GM21528 (cell line): ENCODE results near the gene SNRNP25.
A peak's percentile ranks its signal among the peaks of the same experiment; 100 is the strongest.

Experiments
- ATAC-seq: cut with Tn5 transposase; IDR thresholded peaks from one replicate; pipeline ENCODE4 v1.9.1; 2021; ENCODE audit warnings: mild to moderate bottlenecking, moderate library complexity; ENCODE audit not compliant: unreplicated experiment, low FRiP score

Gene SNRNP25

DNA sequence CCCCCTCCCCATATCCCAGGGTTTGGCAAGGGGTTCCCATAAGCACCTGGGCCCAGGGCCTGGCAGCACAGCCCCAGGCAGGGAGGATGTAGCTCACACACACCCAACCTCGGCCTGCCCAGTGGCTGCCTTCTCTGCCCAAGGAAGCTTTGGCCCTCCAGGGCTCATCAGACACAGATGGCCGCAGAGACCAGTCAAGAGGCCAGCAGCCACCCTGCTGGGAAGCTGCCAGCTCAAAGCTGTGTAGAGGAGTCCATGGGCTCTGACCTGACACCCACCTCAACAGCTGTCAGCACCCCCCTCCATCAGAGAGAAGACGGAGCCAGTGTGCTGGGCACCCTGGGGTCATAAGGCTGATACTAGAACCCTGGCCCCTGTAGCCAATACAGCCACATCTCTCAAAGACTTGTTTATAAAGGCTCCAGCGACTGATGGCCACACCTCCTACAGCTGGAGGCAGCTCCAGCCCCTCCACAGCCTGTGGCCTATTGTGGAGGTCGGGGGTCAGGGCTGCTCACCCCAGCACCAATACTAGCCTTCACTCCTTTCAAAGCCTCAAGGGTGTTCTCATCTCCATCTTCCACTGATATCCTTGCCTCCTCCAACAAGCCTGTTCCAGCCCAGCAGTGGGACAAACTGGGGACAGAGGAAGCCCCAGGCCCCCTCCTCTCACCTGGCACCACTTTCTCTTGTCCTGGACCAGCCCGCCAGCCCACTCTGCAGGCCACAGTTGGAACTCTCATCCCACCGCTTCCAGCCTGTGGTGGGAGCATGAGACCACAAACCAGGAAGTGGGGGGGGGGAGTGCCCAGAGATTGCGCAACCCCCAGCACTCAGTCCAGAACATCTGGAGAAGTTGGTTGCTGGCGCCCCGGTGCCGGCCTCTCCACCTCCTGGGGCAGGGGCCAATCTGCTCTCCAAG, 22.2 kb downstream of the SNRNP25 start:
- no peak for ATAC-seq

DNA sequence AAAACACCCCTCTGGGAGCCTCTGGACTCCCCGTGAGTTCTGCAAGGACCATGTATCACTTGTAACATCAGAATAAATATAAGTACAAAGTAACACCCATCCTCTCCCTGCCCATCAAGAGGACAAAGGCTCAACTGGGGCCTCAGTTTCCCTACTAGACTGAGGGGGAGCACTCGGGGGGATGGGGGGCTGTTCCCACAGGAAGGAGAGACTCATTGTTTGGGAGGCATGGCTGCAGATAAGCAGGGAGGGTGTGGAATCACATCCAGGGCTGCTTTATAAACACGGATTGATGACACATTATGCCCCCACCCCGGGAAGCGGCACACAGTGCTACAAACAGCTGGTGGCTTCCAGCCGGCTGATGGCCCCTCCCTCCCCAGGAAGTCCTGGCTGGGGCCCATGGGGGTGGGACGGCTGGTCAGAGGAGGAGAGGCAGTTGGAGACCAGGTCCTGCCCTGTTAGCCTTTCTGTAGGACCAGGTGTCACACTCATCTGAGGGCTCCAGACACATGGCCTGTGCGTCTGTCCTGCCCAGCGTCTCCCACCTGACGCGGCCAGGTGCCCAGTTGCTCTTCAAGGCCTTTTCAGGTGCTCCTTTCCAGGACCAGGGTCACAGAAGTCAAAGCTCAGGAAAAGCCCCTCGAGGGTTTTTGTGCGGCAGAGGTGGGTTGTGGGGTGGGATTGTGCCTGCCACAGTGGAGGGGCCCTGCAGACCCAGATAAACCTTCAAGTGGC, 23.1 kb downstream of the SNRNP25 start:
- ATAC-seq = no peak

DNA sequence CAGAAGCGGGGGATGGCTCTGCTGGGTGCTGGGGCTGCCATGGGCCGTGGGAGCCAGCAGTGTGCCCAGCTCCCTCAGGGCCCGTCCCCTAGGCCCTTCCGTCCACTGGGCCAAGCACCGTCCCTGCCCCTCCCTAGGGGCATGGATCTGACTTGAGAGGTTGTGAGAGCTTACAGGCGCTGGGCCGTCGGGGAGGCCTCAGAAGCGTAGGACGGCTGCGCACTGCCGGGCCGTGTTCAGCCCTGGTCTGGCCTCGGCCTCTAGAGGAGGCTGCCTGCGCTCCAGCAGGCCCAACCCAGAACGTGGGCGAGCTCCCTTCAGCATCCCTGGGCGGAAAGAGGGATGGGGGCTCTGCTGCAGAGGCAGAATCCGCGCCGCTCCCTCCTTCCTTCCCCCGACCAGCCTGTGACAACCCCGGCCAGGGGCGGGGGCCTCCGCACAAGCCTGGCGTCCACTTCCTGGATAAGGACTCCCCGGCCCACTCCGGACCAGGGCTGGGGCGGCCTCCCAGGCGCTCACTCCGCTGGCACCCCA, 23.7 kb downstream of the SNRNP25 start:
- peak; percentile 36 for ATAC-seq

DNA sequence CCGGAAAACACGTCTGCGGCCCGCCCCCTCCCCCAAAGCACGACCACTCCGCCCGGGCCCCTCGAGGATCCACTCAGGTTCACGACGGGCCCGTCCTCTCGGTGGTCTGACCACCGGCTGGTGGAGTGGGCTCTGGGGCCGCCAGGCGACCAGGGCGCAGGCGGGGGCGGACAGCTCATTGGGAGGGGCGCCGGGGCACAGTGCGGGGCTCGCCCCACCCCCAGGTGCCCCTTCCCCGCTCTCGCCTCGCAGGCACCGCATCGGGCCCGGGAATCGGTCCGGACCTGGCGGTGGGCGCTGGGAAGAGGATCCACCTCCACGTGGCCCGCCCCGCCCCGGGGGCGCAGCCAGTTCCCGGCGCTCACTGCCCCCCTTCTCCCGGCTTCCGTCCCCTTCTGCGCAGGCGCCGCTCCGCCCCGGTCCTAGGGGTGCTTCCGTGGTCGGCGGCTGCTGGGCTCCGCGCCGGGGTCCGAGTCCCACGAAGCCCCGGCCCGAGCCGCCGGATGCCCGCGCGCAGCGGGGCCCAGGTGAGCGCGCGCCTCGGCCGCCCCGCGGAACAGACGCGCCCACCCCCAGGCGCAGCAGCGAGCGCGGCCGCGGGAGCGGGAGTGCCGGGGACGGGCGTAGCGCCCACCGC, 24.3 kb downstream of the SNRNP25 start, which contains the start of gene MPG:
TSS of gene MPG (plus strand) at position 419 of the 637 bp plus-strand sequence. CDS start at position 504, 85 bp downstream.
- ATAC-seq = peak; percentile 62

DNA sequence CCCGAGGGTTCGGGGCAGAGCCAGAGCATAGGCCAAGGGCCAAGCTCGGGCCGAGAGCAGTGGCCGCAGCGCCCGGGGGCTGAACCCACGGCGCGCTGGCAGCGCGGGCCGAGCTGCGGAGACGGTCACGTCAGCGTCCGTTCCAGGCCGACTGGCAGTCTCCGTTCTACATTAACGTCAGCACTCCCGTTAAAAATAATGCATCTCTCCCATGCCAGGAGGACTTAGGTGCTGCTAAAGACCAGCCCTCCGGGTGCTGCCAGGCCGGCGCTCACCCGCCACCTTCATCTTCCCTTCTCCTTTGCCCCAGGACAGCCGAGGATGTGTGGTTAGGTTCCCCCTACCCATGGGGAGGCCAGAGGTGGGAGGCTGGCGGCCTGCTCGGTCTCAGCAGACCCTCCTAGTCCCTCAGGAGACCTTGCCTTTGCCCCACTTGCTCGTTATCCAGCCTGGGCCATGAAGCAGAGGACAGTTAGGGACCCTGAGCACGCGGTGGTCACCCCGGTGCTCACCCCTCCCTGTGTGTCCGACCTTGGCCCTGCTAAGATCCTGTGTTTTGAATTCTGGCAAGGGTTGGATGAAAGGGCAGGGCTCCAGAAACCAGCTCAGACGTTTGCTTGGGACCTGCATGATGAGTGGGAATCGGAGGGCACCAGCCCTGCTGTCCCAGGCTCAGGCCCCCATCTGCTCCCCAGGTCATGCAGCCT, 25.0 kb downstream of the SNRNP25 start:
- ATAC-seq = peak; percentile 21

DNA sequence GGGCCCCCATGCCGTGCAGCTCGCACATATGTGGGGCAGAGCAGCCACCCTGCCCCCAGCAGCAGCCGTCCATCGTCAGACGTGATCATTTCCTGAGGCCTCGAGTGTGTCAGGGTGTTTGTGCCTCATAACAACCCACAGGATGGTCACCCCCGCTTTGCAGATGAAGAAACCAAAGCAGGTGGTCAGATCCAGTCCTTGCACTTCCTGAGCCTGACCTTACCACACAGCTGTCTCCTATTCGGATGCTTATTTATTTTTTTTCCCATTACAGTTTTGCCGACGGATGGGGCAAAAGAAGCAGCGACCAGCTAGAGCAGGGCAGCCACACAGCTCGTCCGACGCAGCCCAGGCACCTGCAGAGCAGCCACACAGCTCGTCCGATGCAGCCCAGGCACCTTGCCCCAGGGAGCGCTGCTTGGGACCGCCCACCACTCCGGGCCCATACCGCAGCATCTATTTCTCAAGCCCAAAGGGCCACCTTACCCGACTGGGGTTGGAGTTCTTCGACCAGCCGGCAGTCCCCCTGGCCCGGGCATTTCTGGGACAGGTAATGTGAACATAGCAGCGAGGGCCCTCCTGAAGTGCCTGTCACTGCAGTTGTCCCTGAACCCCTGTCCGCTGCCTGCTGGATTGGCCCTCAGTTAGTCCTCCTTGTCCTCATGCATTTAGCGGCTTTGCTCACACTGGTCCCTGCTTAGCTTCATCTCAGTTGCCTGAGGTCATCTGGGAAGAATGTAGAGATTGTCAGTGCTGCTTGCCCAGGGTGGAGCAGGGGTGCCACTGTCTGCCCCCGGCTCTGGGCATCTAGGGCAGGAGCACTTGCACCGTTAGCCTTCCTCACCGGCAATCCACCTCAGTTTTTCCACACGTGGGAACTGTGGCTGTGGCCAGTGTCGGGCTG, 25.8 kb downstream of the SNRNP25 start:
- no peak for ATAC-seq

DNA sequence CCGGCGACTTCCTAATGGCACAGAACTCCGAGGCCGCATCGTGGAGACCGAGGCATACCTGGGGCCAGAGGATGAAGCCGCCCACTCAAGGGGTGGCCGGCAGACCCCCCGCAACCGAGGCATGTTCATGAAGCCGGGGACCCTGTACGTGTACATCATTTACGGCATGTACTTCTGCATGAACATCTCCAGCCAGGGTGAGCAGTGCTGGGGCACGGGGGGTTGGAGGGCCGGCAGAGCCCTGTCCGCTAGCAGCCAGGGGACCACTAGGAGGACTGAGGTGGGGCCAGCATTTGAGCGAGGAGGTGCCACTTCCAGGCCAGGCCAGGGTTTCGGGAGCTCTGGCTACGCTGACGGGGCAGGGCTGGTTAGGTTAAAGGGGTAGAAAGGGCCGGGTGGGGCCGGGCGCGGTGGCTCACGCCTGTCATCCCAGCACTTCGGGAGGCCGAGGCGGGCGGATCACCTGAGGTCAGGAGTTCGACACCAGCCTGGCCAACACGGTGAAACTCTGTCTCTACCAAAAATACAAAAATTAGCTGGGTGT, 29.5 kb downstream of the SNRNP25 start:
- no peak for ATAC-seq

DNA sequence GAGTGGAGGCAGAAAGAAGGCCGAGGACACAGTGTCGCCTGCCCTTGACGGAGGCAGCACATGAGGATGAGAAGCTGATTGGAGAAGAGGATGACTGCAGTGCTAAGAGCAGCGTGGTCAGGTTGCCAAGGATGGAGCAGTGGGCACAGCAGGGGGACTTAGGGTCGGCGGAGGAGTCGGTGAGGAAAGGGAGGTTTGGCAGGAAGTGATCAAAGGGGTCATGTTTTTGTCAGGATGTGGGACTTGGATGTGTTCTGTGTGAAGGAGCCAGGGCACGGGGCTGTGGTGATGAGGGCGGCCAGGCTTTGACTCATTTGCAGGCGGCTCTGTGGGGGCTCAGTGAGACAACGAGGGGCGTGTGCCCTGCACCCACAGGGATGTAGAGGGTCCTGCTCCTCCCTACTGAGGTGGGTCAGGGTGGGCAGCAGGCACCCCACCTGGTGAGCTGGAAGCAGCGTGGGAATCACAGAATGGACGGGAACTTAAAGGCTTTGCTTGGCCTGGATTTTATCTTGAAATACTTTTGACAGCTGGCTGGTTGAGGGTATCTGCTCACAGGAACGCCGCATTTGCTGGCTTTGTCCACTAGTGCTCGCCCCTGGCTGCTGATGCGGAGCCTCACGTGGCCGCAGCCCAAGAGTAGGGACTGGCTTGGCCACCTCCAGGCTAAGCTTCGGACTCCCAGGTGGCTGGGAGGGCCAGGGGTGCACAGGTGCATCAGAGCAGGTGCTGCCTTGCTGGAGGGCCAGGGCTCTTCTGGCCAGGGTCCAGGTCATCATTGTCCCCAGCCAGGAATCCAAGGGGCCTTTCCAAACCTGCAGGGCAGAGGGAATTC, 30.4 kb downstream of the SNRNP25 start:
- ATAC-seq = no peak

DNA sequence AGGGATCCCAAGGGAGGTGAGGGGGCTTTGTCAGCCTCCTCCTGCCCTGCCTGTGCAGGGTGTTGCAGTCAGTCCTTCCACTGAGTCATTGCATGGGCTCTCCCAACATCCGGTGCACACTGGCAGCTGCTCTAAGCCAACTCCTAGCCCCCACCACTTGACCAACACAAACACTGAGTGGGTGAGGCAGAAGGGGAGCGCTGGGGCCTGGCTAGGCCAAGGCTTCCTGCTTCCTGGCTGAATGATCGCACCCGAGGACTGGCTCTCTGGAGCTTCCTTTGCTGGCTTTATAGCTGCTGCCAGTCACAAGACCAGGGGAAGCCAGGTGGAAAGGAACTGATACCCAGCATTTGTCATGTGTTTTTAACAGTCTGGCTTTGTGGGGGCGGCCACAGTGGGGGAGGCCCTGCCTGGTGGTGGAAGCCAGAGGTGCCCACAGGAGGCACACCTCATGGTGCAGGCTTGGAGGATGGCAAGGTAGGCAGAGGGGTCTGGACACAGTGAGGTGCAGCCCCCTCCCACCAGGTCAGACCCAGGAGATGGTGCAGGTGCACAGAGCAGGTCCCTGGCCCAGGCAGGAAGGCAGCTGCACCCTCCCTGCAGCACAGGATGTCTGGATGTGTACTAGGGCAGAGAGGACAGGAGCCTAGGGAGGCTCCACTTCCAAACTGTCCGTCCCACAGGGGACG, 31.2 kb downstream of the SNRNP25 start:
- peak; percentile 53 for ATAC-seq

DNA sequence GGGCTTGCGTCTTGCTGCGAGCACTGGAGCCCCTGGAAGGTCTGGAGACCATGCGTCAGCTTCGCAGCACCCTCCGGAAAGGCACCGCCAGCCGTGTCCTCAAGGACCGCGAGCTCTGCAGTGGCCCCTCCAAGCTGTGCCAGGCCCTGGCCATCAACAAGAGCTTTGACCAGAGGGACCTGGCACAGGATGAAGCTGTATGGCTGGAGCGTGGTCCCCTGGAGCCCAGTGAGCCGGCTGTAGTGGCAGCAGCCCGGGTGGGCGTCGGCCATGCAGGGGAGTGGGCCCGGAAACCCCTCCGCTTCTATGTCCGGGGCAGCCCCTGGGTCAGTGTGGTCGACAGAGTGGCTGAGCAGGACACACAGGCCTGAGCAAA, 31.8 kb downstream of the SNRNP25 start:
- no peak for ATAC-seq

DNA sequence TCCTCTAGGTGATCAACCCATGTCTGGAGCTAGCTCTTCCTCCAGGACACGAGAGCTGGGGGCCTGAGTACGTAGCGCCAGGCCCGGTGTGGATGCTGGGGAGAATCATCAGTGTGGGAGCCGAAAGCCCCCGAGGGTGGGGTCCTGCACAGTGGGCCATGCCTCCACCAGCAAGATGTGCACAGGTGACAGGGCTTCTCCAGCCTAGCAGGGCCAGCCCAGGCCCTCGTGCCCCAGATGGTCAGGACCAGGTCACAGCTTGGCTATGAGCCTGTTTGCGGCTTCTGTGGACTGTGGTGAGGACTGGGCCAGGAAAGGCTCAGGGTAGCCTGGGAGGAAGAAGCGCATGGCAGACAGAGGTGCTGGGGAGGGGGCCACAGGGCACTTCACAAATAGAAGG, 32.2 kb downstream of the SNRNP25 start:
- no peak for ATAC-seq

DNA sequence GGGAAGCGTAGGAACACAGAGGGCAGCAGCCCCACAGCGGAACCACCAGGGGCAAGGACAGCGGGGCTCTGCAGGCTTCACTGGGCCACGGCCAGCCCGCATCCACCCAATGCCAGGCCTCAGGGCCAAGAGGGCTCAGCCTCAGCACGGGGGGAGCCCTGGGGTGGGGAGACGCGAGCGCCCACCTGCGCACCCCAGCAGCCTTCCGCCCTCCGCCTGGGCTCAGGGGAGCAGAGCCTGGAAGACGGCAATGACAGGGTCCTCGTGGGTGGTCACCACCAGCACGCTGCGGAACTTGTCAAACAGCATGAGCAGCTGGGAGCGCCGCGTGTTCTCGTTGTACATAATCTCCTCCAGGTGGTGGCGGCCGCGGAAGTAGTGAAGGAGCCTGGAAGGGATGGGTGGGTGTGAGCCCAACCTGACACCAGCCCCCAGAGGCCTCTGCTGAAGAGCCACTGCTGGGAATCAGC, 32.9 kb downstream of the SNRNP25 start:
- ATAC-seq = no peak

DNA sequence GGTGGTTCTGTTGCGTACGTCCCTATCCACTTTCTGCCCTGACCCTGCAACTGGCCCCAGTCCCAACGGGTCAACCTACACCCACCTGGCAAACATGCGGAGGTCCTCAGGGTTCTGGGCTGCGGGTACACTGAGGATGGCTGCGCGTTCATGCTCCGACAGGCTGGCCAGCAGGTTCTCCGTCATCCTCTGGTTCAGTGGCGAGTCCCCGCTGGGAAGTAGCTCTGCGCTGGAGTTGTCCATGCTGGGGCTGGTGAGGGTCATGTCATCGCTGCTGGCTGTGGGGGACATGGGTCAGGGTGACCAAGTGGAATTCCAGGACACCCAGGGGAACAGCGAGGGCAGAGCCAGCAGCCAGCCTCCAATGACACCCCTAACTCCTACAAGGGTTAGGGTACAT, 35.0 kb downstream of the SNRNP25 start:
- ATAC-seq = no peak

DNA sequence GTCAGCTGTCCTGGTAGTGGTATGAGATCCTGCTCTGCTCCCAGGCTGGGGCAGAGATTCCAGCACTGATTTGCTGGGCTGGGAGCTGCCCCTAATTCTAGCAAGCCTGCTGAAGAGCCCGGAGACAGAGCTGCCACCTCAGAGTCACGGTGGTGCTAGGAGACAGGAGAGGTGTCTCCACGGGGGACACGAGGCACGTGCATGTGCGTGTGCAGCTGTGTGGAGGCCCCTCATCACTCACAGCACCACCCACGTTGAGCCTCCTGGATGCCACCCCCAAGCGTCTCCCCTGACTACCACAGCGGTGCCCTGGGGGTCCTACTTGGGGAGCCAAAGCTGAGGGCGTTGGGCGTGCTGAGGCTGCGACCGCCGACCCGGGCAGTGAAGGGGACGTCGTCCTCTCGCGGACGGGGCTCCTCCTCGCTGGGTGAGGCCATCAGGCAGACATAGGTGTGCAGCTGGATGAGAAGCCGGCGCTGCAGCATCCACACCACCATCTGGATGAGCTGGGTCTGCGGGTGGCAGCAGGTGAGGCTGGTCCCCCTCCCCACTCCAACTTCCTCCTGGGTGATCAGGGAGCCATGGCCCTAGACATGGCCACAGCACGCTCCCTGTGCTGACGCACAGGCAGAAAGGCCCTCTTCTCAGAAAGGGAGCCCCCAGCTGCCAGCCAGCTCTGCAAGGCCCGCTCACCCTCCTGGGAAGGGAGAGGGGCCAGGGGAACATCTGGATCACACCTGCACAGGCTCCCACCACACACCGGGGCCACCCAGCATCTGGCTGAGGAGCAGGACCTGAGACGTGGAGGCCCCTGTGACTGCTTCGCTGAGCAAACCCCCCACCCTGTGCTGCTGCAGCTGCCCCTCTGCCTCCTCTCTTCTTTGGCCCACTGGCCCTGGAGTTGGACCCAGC, 36.0 kb downstream of the SNRNP25 start:
- no peak for ATAC-seq

DNA sequence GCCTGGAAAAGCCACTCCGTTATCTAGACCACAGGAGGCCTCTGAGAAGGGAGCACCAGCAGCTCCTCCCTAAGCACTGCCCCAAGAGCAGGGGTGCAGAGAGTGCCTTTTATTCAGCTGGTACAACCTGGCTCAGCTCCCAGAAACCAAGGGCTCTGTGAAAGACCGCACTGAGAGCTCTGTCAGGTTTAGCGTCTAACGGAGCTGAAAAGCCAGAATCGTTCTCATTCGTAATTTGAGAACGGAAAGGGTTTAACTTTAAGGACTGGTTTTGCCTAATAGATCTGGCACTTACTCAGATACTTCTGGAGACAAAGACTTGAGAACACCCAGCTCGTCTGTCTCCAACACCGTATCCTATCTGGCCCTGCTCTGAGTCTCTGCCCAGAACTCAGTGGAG, 37.9 kb downstream of the SNRNP25 start:
- no peak for ATAC-seq
